HCT116 (cell line): ENCODE measurements around the gene FREY1. TPM values are rescaled to one million over a fixed set of nuclear protein-coding genes. Genes with fewer than 3 reads are reported as not detected.

Source experiments
- ATAC-seq: fragments of 200-7000 bp; cut with Tn5 transposase; 2 replicates; pipeline ENCODE4 v1.9.1; 2020; ENCODE audit warnings: mild to moderate bottlenecking, moderate library complexity
- BruUV-seq: library from RNA; stranded (reverse); fragments of 400-500 nt; replicated peaks from 2 replicates; lab custom pipeline; 2021; lab: Mats Ljungman, UMichigan
- CTCF ChIA-PET: fragments of 300-600 bp; sonication (Branson Sonifier 250); formaldehyde crosslinking; loops from one replicate; lab custom pipeline; 2021; ENCODE audit warnings: antibody characterized with exemption; lab: Charles Lee
- POLR2A ChIA-PET: fragments of 300-600, 350-600 bp; sonication (Branson Sonifier 250); formaldehyde crosslinking; loops from one replicate; lab custom pipeline; 2021; ENCODE audit warnings: antibody characterized with exemption; lab: Charles Lee
- RAD21 ChIA-PET, 2 experiments: fragments of 300-600 bp; sonication (Branson Sonifier 250); formaldehyde crosslinking; loops; one replicate each; lab custom pipeline; 2023; ENCODE audit warnings: low total read pairs in 2 of 2; ENCODE audit not compliant: uncharacterized antibody in 2 of 2, unreplicated experiment in 2 of 2, low non-redundant PET in 1 of 2; lab: Charles Lee
- DNase-seq: peaks from one replicate; pipeline ENCODE4 v3.0.0-alpha.2; 2010; ENCODE audit warnings: low read depth, low spot score
- H2AFZ ChIP-seq: fragments of 200-600 bp; shearing (Covaris generic), sonication (generic); 2 replicates; pipeline ENCODE4 v1.6.1; 2017; ENCODE audit warnings: low read depth, mixed run types, mixed read lengths, antibody characterized with exemption, low read length; ENCODE audit not compliant: poor library complexity, severe bottlenecking
- H3K27ac ChIP-seq: 2 replicates; pipeline ENCODE4 v1.5.1; 2012; ENCODE audit warnings: low read depth, low read length
- H3K27me3 ChIP-seq: fragments of 200-600 bp; sonication (generic); 2 replicates; pipeline ENCODE4 v1.6.1; 2016; ENCODE audit warnings: mixed run types, low read length, mixed read lengths; ENCODE audit not compliant: insufficient read depth
- H3K36me3 ChIP-seq, 2 experiments: fragments of 200-500 bp in 1 of 2; fragments of 200-600 bp in 1 of 2; sonication (Bioruptor generic) in 1 of 2; sonication (generic) in 1 of 2; 2 replicates each; pipeline versions ENCODE4 v1.5.1 to v1.6.1; 2014 to 2016; ENCODE audit warnings: low read length in 2 of 2, inconsistent platforms in 1 of 2, mixed read lengths in 1 of 2, mixed run types in 1 of 2; ENCODE audit not compliant: insufficient read depth in 2 of 2, control insufficient read depth in 1 of 2
- H3K4me1 ChIP-seq, 2 experiments: fragments of 200-600 bp in 1 of 2; sonication (generic) in 1 of 2; 2 replicates each; pipeline versions ENCODE4 v1.5.1 to v1.6.1; 2012 to 2017; ENCODE audit warnings: low read length in 2 of 2, inconsistent platforms in 1 of 2, mild to moderate bottlenecking in 1 of 2, mixed read lengths in 1 of 2, mixed run types in 1 of 2, moderate library complexity in 1 of 2; ENCODE audit not compliant: insufficient read depth in 2 of 2, control insufficient read depth in 1 of 2
- H3K4me2 ChIP-seq: fragments of 200-600 bp; sonication (generic); 2 replicates; pipeline ENCODE4 v1.6.1; 2017; ENCODE audit warnings: mixed run types, low read length, mixed read lengths
- H3K4me3 ChIP-seq, 2 experiments: fragments of 200-600 bp in 1 of 2; sonication (generic) in 1 of 2; replicated peaks in 1 of 2; 2 replicates each; pipeline ENCODE4 v1.5.1; 2011 to 2016; ENCODE audit warnings: low read length in 2 of 2, control low read depth in 1 of 2, low read depth in 1 of 2, mild to moderate bottlenecking in 1 of 2, mixed read lengths in 1 of 2, mixed run types in 1 of 2
- H3K79me2 ChIP-seq: fragments of 200-600 bp; sonication (generic); 2 replicates; pipeline ENCODE4 v1.6.1; 2017; ENCODE audit warnings: mild to moderate bottlenecking, mixed run types, low read length, moderate library complexity, mixed read lengths; ENCODE audit not compliant: insufficient read depth
- H3K9ac ChIP-seq: fragments of 200-600 bp; sonication (generic); 2 replicates; pipeline ENCODE4 v1.6.1; 2016; ENCODE audit warnings: low read length, mixed read lengths
- H3K9me2 ChIP-seq: fragments of 200-600 bp; sonication (generic), shearing (Covaris generic); 2 replicates; pipeline ENCODE4 v1.6.1; 2017; ENCODE audit warnings: mixed run types, mild to moderate bottlenecking, moderate library complexity; ENCODE audit not compliant: insufficient read depth
- H3K9me3 ChIP-seq, 2 experiments: fragments of 200-500 bp in 1 of 2; fragments of 200-600 bp in 1 of 2; sonication (Bioruptor generic) in 1 of 2; sonication (generic) in 1 of 2; 2 replicates each; pipeline ENCODE4 v1.6.1; 2014 to 2017; ENCODE audit warnings: low read length in 2 of 2, mixed read lengths in 2 of 2, inconsistent platforms in 1 of 2, low read depth in 1 of 2, mild to moderate bottlenecking in 1 of 2, mixed run types in 1 of 2, moderate library complexity in 1 of 2; ENCODE audit not compliant: control insufficient read depth in 1 of 2, insufficient read depth in 1 of 2
- H4K20me1 ChIP-seq: fragments of 200-600 bp; sonication (generic), shearing (Covaris generic); 2 replicates; pipeline ENCODE4 v1.6.1; 2017; ENCODE audit warnings: mixed run types, mild to moderate bottlenecking, moderate library complexity; ENCODE audit not compliant: insufficient read depth
- CBX3 ChIP-seq: IDR thresholded peaks from 2 replicates; pipeline ENCODE4 v1.6.1; 2012; ENCODE audit warnings: low read depth
- CTCF ChIP-seq, 3 experiments: fragments of 200-600 bp in 1 of 3; sonication (generic) in 1 of 3; IDR thresholded peaks in 2 of 3; conservative IDR thresholded peaks in 1 of 3; 2 replicates each; pipeline ENCODE4 v1.5.1; 2012 to 2017; ENCODE audit warnings: low read depth in 2 of 3, low read length in 2 of 3, antibody characterized with exemption in 1 of 3, borderline replicate concordance in 1 of 3, control low read depth in 1 of 3, mild to moderate bottlenecking in 1 of 3, mixed read lengths in 1 of 3, mixed run types in 1 of 3, moderate library complexity in 1 of 3; ENCODE audit not compliant: insufficient read depth in 1 of 3
- EGR1 ChIP-seq: IDR thresholded peaks from 2 replicates; pipeline ENCODE4 v1.6.1; 2012; ENCODE audit warnings: low read depth
- ELF1 ChIP-seq: IDR thresholded peaks from 2 replicates; pipeline ENCODE4 v1.6.1; 2012; ENCODE audit warnings: low read depth, borderline replicate concordance
- EZH2 ChIP-seq: fragments of 200-600 bp; sonication (generic); IDR thresholded peaks from 2 replicates; pipeline ENCODE4 v1.6.1; 2017; ENCODE audit warnings: antibody characterized with exemption, mixed run types
- EZH2phosphoT487 ChIP-seq: fragments of 200-600 bp; IDR thresholded peaks from 2 replicates; pipeline ENCODE4 v1.6.1; 2018; ENCODE audit warnings: antibody characterized with exemption, borderline replicate concordance
- JUND ChIP-seq: IDR thresholded peaks from 2 replicates; pipeline ENCODE4 v1.6.1; 2012
- POLR2AphosphoS5 ChIP-seq: IDR thresholded peaks from 2 replicates; pipeline ENCODE4 v1.6.1; 2011; ENCODE audit warnings: mild to moderate bottlenecking, low read depth, low read length, moderate library complexity
- RAD21 ChIP-seq: IDR thresholded peaks from 2 replicates; pipeline ENCODE4 v1.6.1; 2012; ENCODE audit warnings: low read depth, mild to moderate bottlenecking
- TCF7L2 ChIP-seq: IDR thresholded peaks from 2 replicates; pipeline ENCODE4 v1.7.0; 2011; ENCODE audit warnings: borderline replicate concordance, inconsistent platforms; ENCODE audit not compliant: insufficient read depth, insufficient read length; ENCODE audit errors: extremely low read depth
- intact Hi-C: fragments of 100-400 bp; cut with micrococcal nuclease; formaldehyde crosslinking; loops from 2 replicates; pipeline ENCODE4 v1.10.0; 2022
- total RNA-seq: library from RNA; stranded (reverse); gene quantifications from one replicate; pipeline ENCODE4 v1.2.1, GENCODE V29; 2021; ENCODE audit not compliant: unreplicated experiment
- TF ChIP-seq, protein P1 (sequence below): IDR thresholded peaks from 2 replicates; pipeline ENCODE4 v1.6.1; 2011; ENCODE audit warnings: mild to moderate bottlenecking, low read length, moderate library complexity; ENCODE audit not compliant: insufficient replicate concordance; ENCODE audit errors: extremely low read depth

FREY1 gene
- total RNA-seq, 1 experiment from 2014 or later, result 0.96 TPM

DNA sequence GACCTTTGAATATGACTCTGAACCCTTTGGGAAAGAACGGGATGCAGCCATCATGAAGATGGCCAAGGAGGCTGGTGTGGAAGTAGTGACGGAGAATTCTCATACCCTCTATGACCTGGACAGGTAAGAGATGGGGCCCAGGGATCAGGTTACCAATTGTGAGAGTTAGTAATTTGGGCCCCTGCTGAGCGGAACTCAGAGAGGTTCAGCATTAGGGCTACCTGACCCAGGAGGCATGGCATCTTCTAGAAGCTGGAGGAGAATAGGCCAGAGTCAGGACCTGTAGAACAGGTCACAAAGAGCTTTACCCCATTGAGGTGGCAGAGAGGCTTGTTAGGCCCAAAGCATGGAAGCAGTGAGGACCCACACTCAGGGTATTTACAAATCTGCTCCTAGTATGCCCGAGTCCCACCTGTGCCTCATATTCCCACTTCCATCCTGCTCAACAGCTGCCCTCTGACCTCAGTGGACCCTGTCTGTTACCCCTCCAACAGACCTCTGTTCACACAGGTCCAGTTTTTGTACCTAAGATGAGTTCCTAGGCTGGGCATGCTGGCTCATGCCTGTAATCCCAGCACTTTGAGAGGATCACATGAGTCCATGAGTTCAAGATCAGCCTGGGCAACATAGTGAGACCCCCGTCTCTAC is 48.2 kb downstream of the FREY1 start:
- Histone ChIP-seq H3K4me3 (no peak overlapping the region), H3K4me1 (peaks cover 0 to 5% of the 10 kb centered on the region in 2 experiments; a peak in 1 of 4 replicates), H2AFZ (no peak overlapping the region), H3K9me2 (no peaks in the 10 kb centered on the region), H3K9me3 (no peaks in the 10 kb centered on the region), H3K4me2 (no peak overlapping the region), H3K79me2 (peaks cover 5% of the 10 kb centered on the region), H3K9ac (no peak overlapping the region), H4K20me1 (no peaks in the 10 kb centered on the region), H3K27ac (no peak overlapping the region), H3K36me3 (peaks cover 20 to 26% of the 10 kb centered on the region in 2 experiments), H3K27me3 (no peaks in the 10 kb centered on the region)
- intact Hi-C loops, result no loop called here
- BruUV-seq, result no TSS peak
- ATAC-seq (no peak), DNase-seq (no peak)
- ChIA-PET CTCF (no interaction called here), POLR2A (no interaction called here), RAD21 (no interaction called here)
- TF ChIP-seq TCF7L2 (no peak), ELF1 (no peak), EZH2 (no peak), CBX3 (no peak), EZH2phosphoT487 (no peak)

- Histone ChIP-seq H3K4me2 (no peak overlapping the region), H3K79me2 (peaks cover 10% of the 10 kb centered on the region), H3K36me3 (peaks cover 19% of the 10 kb centered on the region in 2 experiments), H3K27me3 (no peaks in the 10 kb centered on the region), H3K27ac (no peak overlapping the region), H3K4me3 (no peak overlapping the region), H3K9me3 (no peaks in the 10 kb centered on the region), H3K9me2 (no peaks in the 10 kb centered on the region), H2AFZ (no peak overlapping the region), H3K4me1 (peaks cover 0 to 5% of the 10 kb centered on the region in 2 experiments; a peak in 1 of 4 replicates), H4K20me1 (no peaks in the 10 kb centered on the region), H3K9ac (no peak overlapping the region)
- POLR2A ChIA-PET, result interaction anchor here (0.8 kb wide), 1 partner anchor 15 kb away, joined by 3 read pairs; no protein-coding TSS in a partner anchor
- RAD21 ChIA-PET, result no interaction called here
- ATAC-seq (no peak), DNase-seq (no peak)
- TF ChIP-seq CTCF (IDR thresholded peaks at IDR 0.05 in 2 of 3, conservative IDR thresholded peaks at IDR 0.05 in 1 of 3; ENCODE audit: borderline replicate concordance in 1 of 3, insufficient read depth in 1 of 3, low read depth in 2 of 3, low read length in 2 of 3) (no peak), EZH2 (no peak), JUND (no peak), EGR1 (no peak), POLR2AphosphoS5 (no peak), ELF1 (no peak), RAD21 (no peak)
- TF ChIP-seq, protein P1, sequence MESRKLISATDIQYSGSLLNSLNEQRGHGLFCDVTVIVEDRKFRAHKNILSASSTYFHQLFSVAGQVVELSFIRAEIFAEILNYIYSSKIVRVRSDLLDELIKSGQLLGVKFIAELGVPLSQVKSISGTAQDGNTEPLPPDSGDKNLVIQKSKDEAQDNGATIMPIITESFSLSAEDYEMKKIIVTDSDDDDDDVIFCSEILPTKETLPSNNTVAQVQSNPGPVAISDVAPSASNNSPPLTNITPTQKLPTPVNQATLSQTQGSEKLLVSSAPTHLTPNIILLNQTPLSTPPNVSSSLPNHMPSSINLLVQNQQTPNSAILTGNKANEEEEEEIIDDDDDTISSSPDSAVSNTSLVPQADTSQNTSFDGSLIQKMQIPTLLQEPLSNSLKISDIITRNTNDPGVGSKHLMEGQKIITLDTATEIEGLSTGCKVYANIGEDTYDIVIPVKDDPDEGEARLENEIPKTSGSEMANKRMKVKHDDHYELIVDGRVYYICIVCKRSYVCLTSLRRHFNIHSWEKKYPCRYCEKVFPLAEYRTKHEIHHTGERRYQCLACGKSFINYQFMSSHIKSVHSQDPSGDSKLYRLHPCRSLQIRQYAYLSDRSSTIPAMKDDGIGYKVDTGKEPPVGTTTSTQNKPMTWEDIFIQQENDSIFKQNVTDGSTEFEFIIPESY, result no peak
- intact Hi-C loops, result no loop called here
- CTCF ChIA-PET, result interaction anchor here (1.4 kb wide), 1 partner anchor 15 kb away, joined by 3 read pairs; no protein-coding TSS in a partner anchor
- no TSS peak for BruUV-seq
Observed at GRCh38 chr11:45857961-45858474, 49.1 kb downstream of the FREY1 start.
